ENCODE data around the gene FEZF1. TPM values are rescaled to one million over a fixed set of nuclear protein-coding genes. Genes with fewer than 3 reads are reported as not detected.

FEZF1 gene
- total RNA-seq, 1 experiment from 2014 or later, result not detected

GRCh38 chr7:122304996-122305421, 459 bp upstream of the FEZF1 start:
- peak overlapping the region; percentile 67 for H3K4me3 ChIP-seq
- H3K36me3 ChIP-seq (ENCODE audit: low read depth), result no peaks in the 10 kb centered on the region
- DNase-seq, result no peak
- H3K9me2 ChIP-seq (ENCODE audit: insufficient read depth), result no peaks in the 10 kb centered on the region
- no peak for TF ChIP-seq CTCF (conservative IDR thresholded peaks at IDR 0.05)
- TF ChIP-seq EZH2 (IDR thresholded peaks at IDR 0.05; ENCODE audit: low read depth), result no peak
- no peaks in the 10 kb centered on the region for H3K79me2 ChIP-seq (ENCODE audit: low read depth)
- no peaks in the 10 kb centered on the region for H3F3A ChIP-seq (ENCODE audit: insufficient read depth, low read depth)
- H4K20me1 ChIP-seq (ENCODE audit: insufficient read depth), result no peaks in the 10 kb centered on the region
- ChIA-PET CTCF (interaction anchor here (0.7 kb wide), 1 partner anchor 111 kb away, joined by 3 read pairs; no protein-coding TSS in a partner anchor), POLR2A (ENCODE audit: unreplicated experiment) (no interaction called here)
- no peak overlapping the region for H3K27ac ChIP-seq
- H2AFZ ChIP-seq, result peak overlapping the region; percentile 88
- 0 out of 2 replicates have a peak, but pooled peaks cover 2% of the 10 kb centered on the region for H3K27me3 ChIP-seq (ENCODE audit: insufficient read depth, low read depth)
- intact Hi-C loops (cut with micrococcal nuclease; ENCODE audit: unreplicated experiment), result loop anchor here (5.0 to 10.0 kb wide), 2 partner anchors 213 to 220 kb away; no protein-coding TSS in a partner anchor
- no peaks in the 10 kb centered on the region; the same call in 1 of the 2 replicates for H3K9me3 ChIP-seq (ENCODE audit: insufficient read depth, low read depth)
- no peaks in the 10 kb centered on the region for H3K4me1 ChIP-seq (replicated peaks; ENCODE audit: insufficient read depth)
- BruUV-seq (replicated peaks), result no TSS peak
- H3K4me2 ChIP-seq, result peak overlapping the region; percentile 99

GRCh38 chr7:122303531-122304318, 825 bp downstream of the FEZF1 start:
- no TSS peak for BruUV-seq (replicated peaks)
- Histone ChIP-seq H3F3A (ENCODE audit: insufficient read depth, low read depth) (no peaks in the 10 kb centered on the region), H3K4me2 (no peak overlapping the region), H4K20me1 (ENCODE audit: insufficient read depth) (no peaks in the 10 kb centered on the region), H3K9me2 (ENCODE audit: insufficient read depth) (no peaks in the 10 kb centered on the region), H3K79me2 (ENCODE audit: low read depth) (no peaks in the 10 kb centered on the region), H3K4me3 (no peak overlapping the region), H3K36me3 (ENCODE audit: low read depth) (no peaks in the 10 kb centered on the region), H3K4me1 (replicated peaks; ENCODE audit: insufficient read depth) (no peaks in the 10 kb centered on the region), H3K9me3 (ENCODE audit: insufficient read depth, low read depth) (no peaks in the 10 kb centered on the region; the same call in 1 of the 2 replicates), H2AFZ (no peak overlapping the region), H3K27me3 (ENCODE audit: insufficient read depth, low read depth) (0 out of 2 replicates have a peak, but pooled peaks cover 2% of the 10 kb centered on the region), H3K27ac (no peak overlapping the region)
- CTCF ChIA-PET, result no interaction called here
- no peak for TF ChIP-seq CTCF (conservative IDR thresholded peaks at IDR 0.05)
- TF ChIP-seq EZH2 (IDR thresholded peaks at IDR 0.05; ENCODE audit: low read depth), result no peak
- intact Hi-C loops (cut with micrococcal nuclease; ENCODE audit: unreplicated experiment), result loop anchor here (10.0 kb wide), 1 partner anchor 221 kb away; no protein-coding TSS in a partner anchor
- DNase-seq, result no peak
- POLR2A ChIA-PET (ENCODE audit: unreplicated experiment), result no interaction called here

- Histone ChIP-seq H3K4me1 (replicated peaks; ENCODE audit: insufficient read depth) (no peaks in the 10 kb centered on the region), H3K9me3 (ENCODE audit: insufficient read depth, low read depth) (no peaks in the 10 kb centered on the region; the same call in 1 of the 2 replicates), H3K36me3 (ENCODE audit: low read depth) (no peaks in the 10 kb centered on the region), H3K27ac (no peak overlapping the region), H3K4me2 (peak overlapping the region; percentile 26; the same call in 1 of the 2 replicates), H3K27me3 (ENCODE audit: insufficient read depth, low read depth) (0 out of 2 replicates have a peak, but pooled peaks cover 2% of the 10 kb centered on the region), H4K20me1 (ENCODE audit: insufficient read depth) (no peaks in the 10 kb centered on the region), H3K79me2 (ENCODE audit: low read depth) (no peaks in the 10 kb centered on the region), H3K9me2 (ENCODE audit: insufficient read depth) (no peaks in the 10 kb centered on the region), H2AFZ (no peak overlapping the region), H3K4me3 (no peak overlapping the region), H3F3A (ENCODE audit: insufficient read depth, low read depth) (no peaks in the 10 kb centered on the region)
- intact Hi-C loops (cut with micrococcal nuclease; ENCODE audit: unreplicated experiment), result loop anchor here (10.0 kb wide), 1 partner anchor 222 kb away; no protein-coding TSS in a partner anchor
- CTCF ChIA-PET, result no interaction called here
- DNase-seq, result no peak
- BruUV-seq (replicated peaks), result no TSS peak
- no peak for TF ChIP-seq EZH2 (IDR thresholded peaks at IDR 0.05; ENCODE audit: low read depth)
- no peak for TF ChIP-seq CTCF (conservative IDR thresholded peaks at IDR 0.05)
- POLR2A ChIA-PET (ENCODE audit: unreplicated experiment), result no interaction called here
These were observed 1.6 kb downstream of the FEZF1 start for GRCh38 chr7:122302761-122303530.

Measured in PC-9 (cell line).